Mononuclear cell (primary cell): ENCODE measurements around the gene CDH8. TPM values are rescaled to one million over a fixed set of nuclear protein-coding genes. Genes with fewer than 3 reads are reported as not detected.

Source experiments
- H3K27me3 ChIP-seq: 2 replicates; pipeline ENCODE4 v1.6.0; 2011; ENCODE audit warnings: low read length, control low read depth; ENCODE audit not compliant: insufficient read depth
- H3K4me1 ChIP-seq: 2 replicates; pipeline ENCODE4 v1.5.1; 2011; ENCODE audit warnings: mild to moderate bottlenecking, low read length, control low read depth; ENCODE audit not compliant: insufficient read depth
- H3K4me3 ChIP-seq: 2 replicates; pipeline ENCODE4 v1.5.1; 2011; ENCODE audit warnings: mild to moderate bottlenecking, low read length, moderate library complexity
- H3K9me3 ChIP-seq: 2 replicates; pipeline ENCODE4 v1.5.1; 2011; ENCODE audit warnings: low read depth, mild to moderate bottlenecking, control low read depth, low read length
- total RNA-seq: library from RNA; depleted of rRNA; stranded (reverse); fragments of >200 nt; gene quantifications from one replicate; pipeline ENCODE4 v1.2.3, GENCODE V29; 2012

The CDH8 gene
- total RNA-seq, 1 donor, result not detected

- no peaks in the 10 kb centered on the region for H3K4me1 ChIP-seq
- H3K27me3 ChIP-seq, result no peaks in the 10 kb centered on the region
- no peaks in the 10 kb centered on the region for H3K9me3 ChIP-seq
- H3K4me3 ChIP-seq, result no peak overlapping the region
Measured at GRCh38 chr16:61654962-61655361, 381.3 kb downstream of the CDH8 start.

GRCh38 chr16:61653544-61653943, 382.7 kb downstream of the CDH8 start:
- Histone ChIP-seq H3K27me3 (no peaks in the 10 kb centered on the region), H3K4me3 (no peak overlapping the region), H3K9me3 (no peaks in the 10 kb centered on the region), H3K4me1 (no peaks in the 10 kb centered on the region)

DNA sequence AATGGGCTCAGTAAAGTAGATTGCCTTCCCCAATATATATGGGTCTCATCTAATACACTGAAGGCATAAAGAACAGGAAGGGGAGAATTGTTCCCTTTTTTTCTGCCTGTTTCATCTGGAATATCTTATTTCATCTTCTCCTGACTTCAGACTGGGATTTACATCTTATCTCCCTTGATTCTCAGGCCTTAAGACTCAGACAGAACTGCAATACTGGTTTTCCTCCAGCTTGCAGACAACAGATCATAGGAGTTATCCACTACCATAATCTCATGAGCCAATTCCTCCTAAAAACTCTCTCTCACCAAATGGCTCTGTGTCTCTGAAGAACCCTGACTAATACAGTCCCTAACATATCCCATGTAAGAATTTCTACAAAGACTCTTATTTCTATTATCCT, 390.7 kb downstream of the CDH8 start:
- H3K4me1 ChIP-seq, result no peaks in the 10 kb centered on the region
- no peaks in the 10 kb centered on the region for H3K9me3 ChIP-seq
- H3K27me3 ChIP-seq, result no peaks in the 10 kb centered on the region
- H3K4me3 ChIP-seq, result no peak overlapping the region

GRCh38 chr16:61644736-61645135, 391.5 kb downstream of the CDH8 start:
- Histone ChIP-seq H3K27me3 (no peaks in the 10 kb centered on the region), H3K4me1 (no peaks in the 10 kb centered on the region), H3K4me3 (no peak overlapping the region), H3K9me3 (no peaks in the 10 kb centered on the region)

- Histone ChIP-seq H3K4me3 (no peak overlapping the region), H3K27me3 (no peaks in the 10 kb centered on the region), H3K9me3 (peaks cover 6% of the 10 kb centered on the region), H3K4me1 (no peaks in the 10 kb centered on the region)
Measured at GRCh38 chr16:61617219-61617783, 418.9 kb downstream of the CDH8 start.

GRCh38 chr16:61616088-61616487, 420.1 kb downstream of the CDH8 start:
- H3K9me3 ChIP-seq, result peaks cover 6% of the 10 kb centered on the region
- H3K4me1 ChIP-seq, result no peaks in the 10 kb centered on the region
- H3K27me3 ChIP-seq, result no peaks in the 10 kb centered on the region
- H3K4me3 ChIP-seq, result no peak overlapping the region

GRCh38 chr16:61611847-61612491, 424.3 kb downstream of the CDH8 start:
- no peaks in the 10 kb centered on the region for H3K27me3 ChIP-seq
- no peak overlapping the region for H3K4me3 ChIP-seq
- no peaks in the 10 kb centered on the region for H3K4me1 ChIP-seq
- H3K9me3 ChIP-seq, result peaks cover 6% of the 10 kb centered on the region

- Histone ChIP-seq H3K27me3 (no peaks in the 10 kb centered on the region), H3K4me1 (no peaks in the 10 kb centered on the region), H3K9me3 (no peaks in the 10 kb centered on the region), H3K4me3 (no peak overlapping the region)
Measured at GRCh38 chr16:61606581-61606980, 429.7 kb downstream of the CDH8 start.
